Osteocyte (in vitro differentiated cells): Measurements from ENCODE around the gene LRGUK. TPM values are rescaled to one million over a fixed set of nuclear protein-coding genes. Genes with fewer than 3 reads are reported as not detected.

ENCODE experiments used
- DNase-seq: peaks from one replicate; pipeline ENCODE4 v3.0.0; 2021; ENCODE audit warnings: mixed read lengths; ENCODE audit not compliant: unreplicated experiment; ENCODE audit errors: extremely low spot score
- H3K27ac Mint-ChIP-seq: one replicate; pipeline ENCODE4 v1.8.0; 2021; ENCODE audit warnings: mild to moderate bottlenecking, mixed read lengths; ENCODE audit not compliant: unreplicated experiment
- H3K27me3 Mint-ChIP-seq: one replicate; pipeline ENCODE4 v1.8.0; 2021; ENCODE audit warnings: mixed read lengths; ENCODE audit not compliant: unreplicated experiment
- H3K36me3 Mint-ChIP-seq: one replicate; pipeline ENCODE4 v1.8.0; 2021; ENCODE audit warnings: mixed read lengths; ENCODE audit not compliant: unreplicated experiment
- H3K4me1 Mint-ChIP-seq: one replicate; pipeline ENCODE4 v1.8.0; 2021; ENCODE audit warnings: mixed read lengths; ENCODE audit not compliant: unreplicated experiment
- H3K4me3 Mint-ChIP-seq: one replicate; pipeline ENCODE4 v1.8.0; 2021; ENCODE audit warnings: mild to moderate bottlenecking, moderate library complexity, mixed read lengths; ENCODE audit not compliant: unreplicated experiment
- H3K9me3 Mint-ChIP-seq: one replicate; pipeline ENCODE4 v1.8.0; 2021; ENCODE audit warnings: mixed read lengths; ENCODE audit not compliant: unreplicated experiment
- total RNA-seq: library from RNA; stranded (reverse); gene quantifications from 2 replicates; pipeline ENCODE4 v1.2.1, GENCODE V29; 2021
- TF ChIP-seq, protein P1 (sequence below): fragments of 200-600 bp; sonication (generic); IDR thresholded peaks from 2 replicates; pipeline ENCODE4 v1.5.0; 2021; ENCODE audit warnings: antibody characterized with exemption, mild to moderate bottlenecking, moderate library complexity

Gene LRGUK
- total RNA-seq, 1 donor from 2014 or later, result 0.30 TPM

DNA sequence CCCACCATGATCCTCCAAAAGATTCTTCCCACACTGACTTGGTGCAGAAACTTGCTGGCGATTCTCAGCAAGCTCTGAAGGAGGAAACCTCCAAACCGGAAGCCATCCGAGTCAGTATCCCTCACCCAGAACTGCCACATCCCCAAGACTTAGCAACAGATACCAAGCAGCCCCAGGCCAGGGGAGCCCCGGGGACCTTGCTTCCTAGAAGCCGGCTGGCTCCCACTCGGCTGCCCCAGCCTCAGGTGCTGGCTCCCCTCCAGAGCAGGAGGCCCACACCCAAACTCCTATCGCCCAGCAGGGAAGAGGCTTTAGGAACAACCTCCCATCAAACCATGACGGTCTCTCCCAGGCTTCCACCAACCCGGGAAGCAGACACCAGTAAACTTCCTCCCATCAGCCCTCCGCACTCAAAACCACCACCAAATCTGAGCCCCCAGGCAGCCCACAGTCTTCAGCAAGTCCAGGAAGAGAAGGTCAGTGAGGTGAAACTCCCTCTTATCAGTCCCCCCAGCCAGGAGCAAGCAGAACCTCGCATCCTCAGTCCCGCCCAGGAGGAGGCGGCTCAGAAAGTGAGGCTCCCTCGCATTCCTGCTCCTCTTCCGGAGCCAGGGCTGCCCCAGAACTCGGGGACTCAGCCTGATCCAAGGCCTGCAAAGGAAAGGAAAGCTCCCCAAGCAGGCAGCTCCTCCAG, 82.3 kb downstream of the LRGUK start:
- no peak overlapping the region for H3K27ac Mint-ChIP-seq
- TF ChIP-seq, protein P1, sequence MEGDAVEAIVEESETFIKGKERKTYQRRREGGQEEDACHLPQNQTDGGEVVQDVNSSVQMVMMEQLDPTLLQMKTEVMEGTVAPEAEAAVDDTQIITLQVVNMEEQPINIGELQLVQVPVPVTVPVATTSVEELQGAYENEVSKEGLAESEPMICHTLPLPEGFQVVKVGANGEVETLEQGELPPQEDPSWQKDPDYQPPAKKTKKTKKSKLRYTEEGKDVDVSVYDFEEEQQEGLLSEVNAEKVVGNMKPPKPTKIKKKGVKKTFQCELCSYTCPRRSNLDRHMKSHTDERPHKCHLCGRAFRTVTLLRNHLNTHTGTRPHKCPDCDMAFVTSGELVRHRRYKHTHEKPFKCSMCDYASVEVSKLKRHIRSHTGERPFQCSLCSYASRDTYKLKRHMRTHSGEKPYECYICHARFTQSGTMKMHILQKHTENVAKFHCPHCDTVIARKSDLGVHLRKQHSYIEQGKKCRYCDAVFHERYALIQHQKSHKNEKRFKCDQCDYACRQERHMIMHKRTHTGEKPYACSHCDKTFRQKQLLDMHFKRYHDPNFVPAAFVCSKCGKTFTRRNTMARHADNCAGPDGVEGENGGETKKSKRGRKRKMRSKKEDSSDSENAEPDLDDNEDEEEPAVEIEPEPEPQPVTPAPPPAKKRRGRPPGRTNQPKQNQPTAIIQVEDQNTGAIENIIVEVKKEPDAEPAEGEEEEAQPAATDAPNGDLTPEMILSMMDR, result no peak

DNA sequence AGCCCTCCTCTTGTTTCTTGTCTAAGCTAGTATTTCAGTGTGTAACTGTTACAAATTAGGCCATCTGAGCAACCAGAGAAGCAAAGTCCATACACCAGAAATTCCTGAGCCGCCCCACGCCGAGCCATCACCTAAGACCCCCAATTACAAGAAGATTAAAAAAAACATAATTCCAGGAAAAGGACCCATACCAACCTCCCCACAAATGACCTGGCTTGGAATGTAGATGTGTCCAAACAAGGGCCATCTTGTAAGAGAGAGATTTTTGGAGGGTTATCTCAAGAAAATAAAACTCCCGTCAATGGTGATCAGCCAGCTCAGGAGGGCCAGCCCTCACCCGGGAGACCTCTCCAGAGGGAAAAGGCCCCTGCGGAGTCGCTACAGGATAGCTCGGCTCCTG, 83.1 kb downstream of the LRGUK start:
- TF ChIP-seq, protein P1, result no peak
- Mint-ChIP-seq H3K27ac (no peak overlapping the region), H3K4me3 (no peak overlapping the region), H3K36me3 (no peaks in the 10 kb centered on the region), H3K9me3 (no peaks in the 10 kb centered on the region), H3K27me3 (peaks cover 6% of the 10 kb centered on the region), H3K4me1 (no peaks in the 10 kb centered on the region)
- DNase-seq, result no peak

More for the DNA sequence above, 82.3 kb downstream of the LRGUK start:
- peaks cover 6% of the 10 kb centered on the region for H3K27me3 Mint-ChIP-seq
- DNase-seq, result no peak
- H3K4me3 Mint-ChIP-seq, result no peak overlapping the region
- no peaks in the 10 kb centered on the region for H3K36me3 Mint-ChIP-seq
- no peaks in the 10 kb centered on the region for H3K4me1 Mint-ChIP-seq
- H3K9me3 Mint-ChIP-seq, result no peaks in the 10 kb centered on the region

DNA sequence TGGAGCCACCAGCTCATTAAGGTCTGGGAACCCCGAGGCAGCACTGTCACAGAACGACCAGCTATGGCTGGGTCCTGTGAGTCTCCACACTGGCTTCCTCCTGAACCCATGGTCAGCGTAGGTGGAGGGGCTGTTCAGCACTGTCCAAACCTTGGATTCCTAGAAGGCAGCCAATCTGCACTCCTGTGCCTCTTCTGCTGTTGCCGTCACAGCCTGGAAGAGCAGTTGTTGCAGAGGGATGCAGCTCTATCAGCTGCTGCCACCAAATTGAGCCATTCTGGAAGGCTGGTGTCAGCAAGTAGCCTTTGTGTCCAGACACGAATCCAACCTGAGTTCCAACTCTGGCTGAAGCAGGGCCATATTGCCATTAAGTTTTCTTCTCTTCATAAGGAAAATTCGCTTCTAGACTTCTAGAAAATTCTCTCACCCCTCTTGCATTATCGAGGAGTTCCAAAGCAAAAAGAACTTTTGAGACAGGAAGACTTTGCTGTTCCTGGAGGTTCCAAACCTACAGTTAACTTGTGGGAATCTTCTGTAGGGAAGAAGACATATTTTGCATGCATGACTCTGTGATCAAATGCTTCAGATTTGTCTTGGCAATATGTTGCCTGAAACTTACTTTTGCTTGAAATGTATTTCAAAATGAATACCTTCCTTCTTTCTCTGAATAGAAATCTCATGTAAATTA, 84.0 kb downstream of the LRGUK start:
- H3K4me3 Mint-ChIP-seq, result no peak overlapping the region
- DNase-seq, result no peak
- TF ChIP-seq, protein P1, result no peak
- no peaks in the 10 kb centered on the region for H3K36me3 Mint-ChIP-seq
- peaks cover 6% of the 10 kb centered on the region for H3K27me3 Mint-ChIP-seq
- H3K9me3 Mint-ChIP-seq, result no peaks in the 10 kb centered on the region
- H3K4me1 Mint-ChIP-seq, result no peaks in the 10 kb centered on the region
- H3K27ac Mint-ChIP-seq, result no peak overlapping the region

DNA sequence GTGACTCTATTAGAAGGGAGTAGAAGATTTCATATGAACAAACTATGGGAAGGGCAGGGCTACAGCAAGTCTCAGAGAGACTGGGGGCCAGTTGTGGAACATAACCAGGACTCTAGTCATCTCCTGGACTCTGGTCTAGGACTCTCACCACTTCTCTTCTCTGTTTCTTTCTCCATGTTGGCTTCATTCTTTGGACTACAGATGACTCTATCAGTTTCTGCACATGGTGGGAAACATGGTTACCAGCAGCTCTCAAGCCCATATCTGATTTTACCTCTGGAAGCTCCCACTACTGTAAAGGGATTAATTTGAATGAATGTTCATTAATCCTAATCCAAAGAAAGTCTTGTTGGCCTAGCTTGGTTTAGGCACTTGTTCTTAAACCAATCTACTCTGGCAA, 84.7 kb downstream of the LRGUK start:
- Mint-ChIP-seq H3K9me3 (no peaks in the 10 kb centered on the region), H3K4me1 (no peaks in the 10 kb centered on the region), H3K27ac (no peak overlapping the region), H3K36me3 (no peaks in the 10 kb centered on the region), H3K27me3 (peaks cover 6% of the 10 kb centered on the region), H3K4me3 (no peak overlapping the region)
- DNase-seq, result no peak
- TF ChIP-seq, protein P1, result no peak
